Globus pallidus (tissue), 1 donor: Measurements from ENCODE around the gene SERPINA1.
"Not testable (repeated sequence)": the region's sequence is repeated elsewhere in the genome, so short reads cannot be mapped to it uniquely, and the experiment has no call there.

Experiments
- DNase-seq: peaks from one replicate; pipeline ENCODE4 v3.0.0-alpha.2; 2015; ENCODE audit warnings: low spot score

SERPINA1 gene

GRCh38 chr14:94346065-94346786, 42.2 kb downstream of the SERPINA1 start:
- not testable (repeated sequence) for DNase-seq

- DNase-seq: no peak
These were observed 42.9 kb downstream of the SERPINA1 start for GRCh38 chr14:94345344-94346064.

DNA sequence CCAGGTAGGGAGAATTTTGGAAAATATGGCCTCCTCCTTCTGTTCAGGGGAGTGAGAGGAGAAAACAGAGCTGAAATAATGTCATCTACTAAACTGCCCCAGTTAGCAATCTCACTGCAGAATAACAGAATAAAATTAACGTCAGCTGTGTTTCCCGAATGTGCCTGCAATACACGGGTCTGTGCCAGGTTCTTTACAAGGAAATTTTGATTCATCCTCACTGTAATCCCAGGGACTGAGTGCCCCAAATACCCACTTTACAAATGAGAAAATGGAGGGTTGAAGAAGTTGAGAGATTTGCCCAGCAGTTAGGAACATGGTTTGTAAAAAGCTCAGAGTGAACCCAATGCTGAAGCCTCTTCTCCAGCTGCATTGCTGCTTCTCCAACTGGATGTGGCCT, 44.0 kb downstream of the SERPINA1 start:
- no peak for DNase-seq

DNA sequence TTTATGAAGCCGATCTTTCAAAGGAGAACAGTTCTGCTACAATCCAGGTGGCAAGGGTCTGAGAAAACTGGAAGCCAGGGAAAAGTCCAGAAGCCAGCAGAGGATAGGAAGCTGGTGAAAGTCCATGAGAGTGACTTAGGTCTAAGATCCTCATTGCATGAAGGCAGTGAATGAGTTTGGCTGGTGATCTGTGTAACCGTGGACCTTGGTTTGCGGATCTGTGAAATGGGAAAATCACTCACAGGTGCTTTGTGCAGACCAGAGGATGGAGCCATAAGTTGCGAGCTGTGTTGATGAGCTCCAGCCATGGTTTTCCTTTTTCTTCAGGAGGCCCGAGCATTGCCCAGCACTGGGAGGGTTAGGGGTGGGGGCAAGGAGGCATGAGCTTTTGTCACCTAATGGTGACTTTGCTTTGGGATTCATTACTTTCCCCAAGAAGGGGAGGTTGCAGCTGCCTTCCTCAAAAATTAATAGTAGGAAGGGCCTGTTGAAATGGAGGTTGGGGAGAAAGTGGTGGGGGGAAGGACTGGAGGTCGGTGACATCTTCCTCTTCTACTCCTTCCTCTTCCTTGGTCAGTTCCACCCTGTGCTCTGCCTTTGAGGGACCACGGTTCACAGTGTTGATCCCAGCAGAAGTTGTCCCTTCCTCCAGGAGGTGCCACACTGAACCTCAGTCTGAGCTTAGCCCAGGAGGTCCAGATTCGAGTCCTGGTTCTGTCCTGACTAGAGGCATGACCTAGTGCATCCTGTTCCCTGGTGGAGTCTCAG, 45.0 kb downstream of the SERPINA1 start:
- DNase-seq: no peak

GRCh38 chr14:94342334-94342934, 46.0 kb downstream of the SERPINA1 start:
- DNase-seq: peak; percentile 14

- no peak for DNase-seq
These were observed 46.6 kb downstream of the SERPINA1 start for GRCh38 chr14:94341656-94342333.

GRCh38 chr14:94340533-94340932, 47.9 kb downstream of the SERPINA1 start:
- no peak for DNase-seq

GRCh38 chr14:94338023-94338422, 50.4 kb downstream of the SERPINA1 start:
- no peak for DNase-seq

DNA sequence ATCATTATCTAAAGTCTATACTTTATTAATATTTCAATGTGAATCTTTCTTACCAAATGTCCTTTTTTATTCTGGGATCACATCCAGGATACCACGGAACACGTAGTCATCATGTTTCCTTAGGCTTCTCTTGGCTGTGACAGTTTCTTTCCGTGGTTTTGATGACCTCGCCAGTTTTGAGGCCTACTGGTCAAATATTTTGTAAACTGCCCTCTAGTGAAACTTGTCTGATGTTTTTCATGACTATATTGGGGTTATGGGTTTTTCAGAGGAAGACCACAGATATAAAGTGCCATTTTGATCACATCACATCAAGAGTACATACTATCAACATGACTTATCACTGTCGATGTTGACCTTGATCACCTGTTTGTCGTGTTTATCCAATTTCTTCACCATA, 51.1 kb downstream of the SERPINA1 start:
- no peak for DNase-seq

- DNase-seq: no peak
These were observed 53.5 kb downstream of the SERPINA1 start for GRCh38 chr14:94334872-94335271.

DNA sequence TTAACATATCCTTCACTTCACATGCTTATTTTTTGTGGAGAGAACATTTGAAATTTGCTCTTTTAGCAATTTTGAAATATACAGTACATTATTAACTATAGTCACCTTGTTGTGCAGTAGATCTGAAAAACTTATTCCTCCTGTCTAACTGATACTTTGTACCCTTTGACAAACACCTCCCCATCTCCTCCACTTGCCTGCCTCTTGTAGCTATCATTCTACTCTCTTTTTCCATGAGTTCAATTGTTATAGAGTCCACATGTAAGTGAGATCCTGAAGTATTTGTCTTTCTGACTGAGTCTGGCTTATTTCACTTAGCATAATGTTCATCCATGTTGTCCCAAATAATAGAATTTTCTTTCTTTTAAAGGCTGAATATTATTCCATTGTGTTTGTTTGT, 55.8 kb downstream of the SERPINA1 start:
- DNase-seq: no peak

GRCh38 chr14:94332063-94332583, 56.3 kb downstream of the SERPINA1 start:
- DNase-seq: no peak

- no peak for DNase-seq
These were observed 56.9 kb downstream of the SERPINA1 start for GRCh38 chr14:94331462-94331861.

DNA sequence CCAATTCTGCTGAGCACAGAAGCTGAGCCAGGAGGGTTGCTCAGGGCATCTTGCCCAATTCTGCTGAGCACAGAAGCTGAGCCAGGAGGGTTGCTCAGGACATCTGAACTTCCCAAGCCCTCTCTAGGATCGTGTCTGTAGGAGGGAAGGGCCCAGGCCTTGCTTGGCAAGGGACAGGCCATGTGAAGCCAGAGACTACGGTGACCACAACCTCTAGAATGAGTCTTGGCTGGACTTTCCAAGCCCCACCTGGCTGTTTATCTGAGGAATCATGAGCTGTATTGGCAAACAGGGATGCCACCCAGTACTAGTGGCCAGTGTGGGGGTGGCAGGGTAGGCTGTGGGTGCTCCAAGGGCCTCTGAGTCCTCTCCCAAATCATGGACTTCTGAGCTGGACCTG, 57.5 kb downstream of the SERPINA1 start:
- DNase-seq: no peak

DNA sequence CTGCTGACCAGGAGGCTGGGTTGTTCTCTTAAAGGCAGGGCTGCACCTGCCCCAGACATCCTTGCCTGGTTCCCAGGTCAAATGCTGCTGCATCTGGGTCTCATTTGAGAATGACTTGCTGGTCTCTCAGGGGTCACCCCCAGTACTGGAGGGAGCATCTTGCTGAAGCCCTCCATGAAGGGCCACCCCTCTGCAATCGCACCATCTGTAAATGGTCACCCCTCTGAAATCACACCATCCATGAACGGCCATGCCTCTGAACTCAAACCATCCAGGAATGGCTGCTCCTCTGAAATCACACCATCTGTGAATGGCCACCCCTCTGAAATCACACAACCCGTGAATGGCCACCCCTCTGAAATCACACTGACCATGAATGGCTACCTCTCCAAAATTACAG, 58.0 kb downstream of the SERPINA1 start:
- DNase-seq: no peak

DNA sequence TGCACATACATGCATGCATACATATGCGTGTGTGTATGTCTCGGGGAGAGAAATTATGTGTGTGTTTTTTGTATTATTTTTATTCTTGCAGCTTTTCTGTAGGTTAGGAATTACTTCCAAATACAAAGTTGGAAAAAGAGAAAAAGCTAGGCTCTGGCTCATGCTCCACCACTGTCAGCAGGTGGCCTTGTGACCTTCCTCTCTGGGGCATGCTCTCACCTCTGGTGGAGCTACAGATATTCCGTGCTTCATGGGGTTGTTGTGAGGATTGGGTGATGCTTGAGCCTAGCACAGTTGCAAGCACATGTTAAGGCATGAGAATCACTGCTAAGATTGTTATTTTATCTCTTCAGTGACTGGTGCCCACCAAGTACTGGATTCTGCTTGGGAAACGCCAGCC, 58.5 kb downstream of the SERPINA1 start:
- no peak for DNase-seq

DNA sequence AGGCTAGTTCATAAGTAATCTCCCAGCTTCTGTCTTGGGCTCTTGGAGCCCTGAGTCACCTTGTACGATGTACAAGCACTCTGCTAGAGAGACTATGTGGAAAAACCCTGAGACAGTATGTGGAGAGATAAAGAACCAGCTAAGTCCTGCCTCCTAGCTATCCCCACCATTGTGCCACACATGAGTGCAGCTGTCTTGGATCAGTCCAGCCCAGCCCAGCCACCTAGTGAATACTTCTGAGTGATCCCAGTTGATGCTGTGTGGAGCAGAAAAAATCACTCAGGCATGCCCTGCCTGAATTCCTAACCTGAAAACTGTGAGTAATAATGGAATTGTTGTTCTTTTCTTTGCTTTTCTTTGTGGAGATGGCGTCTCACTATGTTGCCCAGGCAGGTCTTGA, 60.2 kb downstream of the SERPINA1 start:
- DNase-seq: no peak
